AG04449 (cell line): Measurements from ENCODE around the gene C17orf107.
"Not testable (repeated sequence)": the region's sequence is repeated elsewhere in the genome, so short reads cannot be mapped to it uniquely, and the experiment has no call there.

Experiments used
- CTCF ChIA-PET: fragments of 350-600 bp; formaldehyde crosslinking; extraction: SDS; loops from one replicate; lab custom pipeline; 2021; ENCODE audit warnings: antibody characterized with exemption; lab: Yijun Ruan, JAX
- POLR2A ChIA-PET: fragments of 400-600, 350-600 bp; formaldehyde crosslinking; extraction: SDS; loops from one replicate; lab custom pipeline; 2020; ENCODE audit warnings: antibody characterized with exemption, inconsistent platforms; lab: Yijun Ruan, JAX
- DNase-seq: peaks from one replicate; pipeline ENCODE4 v3.0.0-alpha.2; 2010; ENCODE audit warnings: low read depth, low spot score
- H3K4me3 ChIP-seq: 2 replicates; pipeline ENCODE4 v1.5.1; 2011; ENCODE audit warnings: low read depth, mild to moderate bottlenecking, control low read depth, low read length
- CTCF ChIP-seq: IDR thresholded peaks from one replicate; pipeline ENCODE4 v1.5.1; 2011; ENCODE audit warnings: mild to moderate bottlenecking, moderate library complexity, low read length, control low read depth, inconsistent platforms; ENCODE audit not compliant: insufficient read depth; ENCODE audit errors: missing control alignments

C17orf107 gene

GRCh38 chr17:4854111-4854681 is 45.1 kb upstream of the C17orf107 start:
- H3K4me3 ChIP-seq: no peak overlapping the region
- ChIA-PET CTCF (interaction anchor here (0.9 kb wide), 1 partner anchor 11 kb away, joined by 3 read pairs; no protein-coding TSS in a partner anchor), POLR2A (no interaction called here)
- no peak for DNase-seq
- no peak for TF ChIP-seq CTCF

- TF ChIP-seq CTCF: no peak
- ChIA-PET CTCF (interaction anchor here (1.5 kb wide), 1 partner anchor 66 kb away, joined by 4 read pairs; no protein-coding TSS in a partner anchor), POLR2A (no interaction called here)
- DNase-seq: no peak
- no peak overlapping the region for H3K4me3 ChIP-seq
Observed at GRCh38 chr17:4856271-4856936, 42.9 kb upstream of the C17orf107 start.

GRCh38 chr17:4856937-4857314 is 42.4 kb upstream of the C17orf107 start:
- H3K4me3 ChIP-seq: no peak overlapping the region
- DNase-seq: no peak
- ChIA-PET POLR2A (no interaction called here), CTCF (interaction anchor here (1.5 kb wide), 1 partner anchor 67 kb away, joined by 4 read pairs; no protein-coding TSS in a partner anchor)
- no peak for TF ChIP-seq CTCF

- POLR2A ChIA-PET, DNase-seq: not testable (repeated sequence)
- CTCF ChIA-PET: interaction anchor here (0.8 to 1.5 kb wide), 4 partner anchors 8 to 67 kb away, joined by 3 to 5 read pairs (median 4); no protein-coding TSS in a partner anchor
Observed at GRCh38 chr17:4857347-4857746, 42.0 kb upstream of the C17orf107 start.

GRCh38 chr17:4858068-4858881 is 41.1 kb upstream of the C17orf107 start:
- H3K4me3 ChIP-seq: no peak overlapping the region
- DNase-seq: no peak
- no peak for TF ChIP-seq CTCF
- CTCF ChIA-PET: interaction anchor here (0.6 to 1.5 kb wide), 8 partner anchors 9 to 293 kb away, joined by 3 to 6 read pairs (median 3); no protein-coding TSS in a partner anchor
- POLR2A ChIA-PET: no interaction called here

More at GRCh38 chr17:4857347-4857746, 42.0 kb upstream of the C17orf107 start:
- not testable (repeated sequence) for H3K4me3 ChIP-seq

- ChIA-PET POLR2A (interaction anchor here (0.7 kb wide), 1 partner anchor 9 kb away, joined by 3 read pairs; no protein-coding TSS in a partner anchor), CTCF (interaction anchor here (0.9 to 1.5 kb wide), 4 partner anchors 10 to 294 kb away, joined by 3 to 6 read pairs (median 4); no protein-coding TSS in a partner anchor)
- H3K4me3 ChIP-seq: no peak overlapping the region
- DNase-seq: no peak
- no peak for TF ChIP-seq CTCF
Observed at GRCh38 chr17:4858882-4859260, 40.5 kb upstream of the C17orf107 start.
